ENCODE data around the gene ZNF76.
"Not testable (repeated sequence)": the region's sequence is repeated elsewhere in the genome, so short reads cannot be mapped to it uniquely, and the experiment has no call there.

ZNF76 gene

DNA sequence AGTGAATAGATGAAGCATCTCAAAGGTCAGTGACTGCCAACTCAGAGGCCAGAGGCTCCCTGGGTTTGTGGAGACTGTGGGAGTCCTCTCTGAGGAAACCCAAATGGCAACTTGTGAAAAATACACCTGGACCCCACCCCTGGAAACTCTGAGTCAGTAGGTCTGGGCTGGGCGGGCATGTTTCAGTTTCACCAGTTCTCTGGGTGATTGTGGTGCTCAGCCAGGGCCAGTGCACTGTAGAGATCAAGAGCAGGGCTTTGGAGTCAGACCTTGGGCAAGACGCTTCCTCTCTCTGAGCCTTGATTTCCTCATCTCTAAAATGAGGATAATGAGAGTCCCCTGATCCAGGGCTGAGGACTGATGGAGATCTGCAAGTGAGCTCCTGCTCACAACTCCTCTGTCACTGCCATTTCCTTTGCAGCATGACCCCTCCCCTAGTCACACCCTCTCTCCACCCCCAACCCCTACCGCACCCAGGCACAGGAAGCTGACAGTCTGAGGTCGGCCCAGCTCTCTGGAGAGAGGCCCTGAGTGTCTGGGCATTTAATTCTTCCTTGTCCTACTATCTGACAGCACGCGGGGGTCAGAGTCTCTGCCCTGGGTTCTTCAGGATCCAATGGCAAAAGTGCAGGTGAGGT, 43.2 kb downstream of the ZNF76 start:
- no peak for DNase-seq

DNA sequence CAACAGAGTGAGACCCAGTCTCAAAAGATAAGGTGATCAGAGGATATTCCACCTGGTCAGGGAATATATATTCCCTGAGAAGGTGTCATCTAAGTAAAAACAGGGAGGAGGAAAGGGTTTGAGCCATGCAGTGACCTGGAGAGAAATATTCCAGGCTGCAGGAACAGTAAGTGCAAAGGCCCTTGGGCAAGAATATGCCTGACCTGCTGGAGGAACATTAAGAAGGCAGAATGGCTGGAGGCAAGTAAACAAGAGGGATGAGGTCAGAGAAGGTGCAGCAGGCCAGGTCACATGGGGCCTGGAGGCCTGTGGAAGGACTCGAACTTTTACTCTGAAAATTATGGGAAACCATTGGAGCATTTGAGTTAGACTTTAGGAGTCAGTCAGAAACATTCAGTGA, 44.8 kb downstream of the ZNF76 start:
- no peak for DNase-seq

DNA sequence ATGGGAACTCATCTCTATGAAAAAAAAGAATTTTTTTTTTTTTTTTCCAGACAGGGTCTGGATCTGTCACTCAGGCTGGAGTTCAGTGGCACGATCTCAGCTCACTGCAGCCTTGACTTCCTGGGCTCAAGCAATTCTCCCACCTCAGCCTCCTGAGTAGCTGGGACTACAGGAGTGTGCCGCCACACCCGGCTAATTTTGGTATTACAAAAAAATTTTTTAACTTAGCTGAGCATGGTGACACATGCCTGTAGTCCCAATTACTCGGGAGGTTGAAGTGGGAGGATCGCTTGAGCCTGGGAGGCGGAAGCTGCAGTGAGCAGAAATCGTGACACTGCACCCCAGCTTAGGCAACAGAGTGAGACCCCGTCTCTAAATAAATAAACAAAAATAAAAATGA, 45.6 kb downstream of the ZNF76 start:
- no peak for DNase-seq

DNA sequence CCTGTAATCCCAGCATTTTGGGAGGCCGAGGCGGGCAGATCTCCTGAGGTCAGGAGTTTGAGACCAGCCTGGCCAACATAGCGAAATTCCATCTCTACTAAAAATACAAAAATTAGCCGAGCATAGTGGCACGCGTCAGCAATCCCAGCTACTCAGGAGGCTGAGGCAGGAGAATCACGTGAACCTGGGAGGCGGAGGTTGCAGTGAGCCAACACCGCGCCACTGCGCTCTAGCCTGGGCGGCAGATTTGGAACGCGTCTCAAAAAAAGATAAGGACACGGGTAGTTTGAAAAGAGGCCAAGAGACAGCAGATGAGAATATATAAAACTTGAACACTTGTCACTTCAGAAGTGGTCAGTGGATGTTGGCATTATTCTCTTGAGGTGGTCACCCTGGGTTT, 47.6 kb downstream of the ZNF76 start:
- DNase-seq = not testable (repeated sequence)

DNA sequence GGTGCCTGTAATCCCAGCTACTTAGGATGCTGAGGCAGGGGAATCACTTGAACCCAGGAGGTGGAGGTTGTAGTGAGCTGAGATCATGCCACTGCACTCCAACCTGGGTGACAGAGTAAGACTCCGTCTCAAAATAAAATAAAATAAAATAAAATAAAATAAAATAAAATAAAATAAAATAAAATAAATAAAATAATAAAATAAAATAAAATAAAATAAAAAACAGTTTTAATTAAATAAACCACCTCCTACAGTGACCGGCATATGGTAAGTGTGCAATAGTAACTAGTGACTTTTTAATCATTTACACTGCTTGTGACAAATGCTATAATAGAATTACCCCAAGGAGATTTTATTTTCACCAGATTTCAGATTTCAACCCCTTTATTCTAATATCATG, 49.0 kb downstream of the ZNF76 start:
- not testable (repeated sequence) for DNase-seq

DNA sequence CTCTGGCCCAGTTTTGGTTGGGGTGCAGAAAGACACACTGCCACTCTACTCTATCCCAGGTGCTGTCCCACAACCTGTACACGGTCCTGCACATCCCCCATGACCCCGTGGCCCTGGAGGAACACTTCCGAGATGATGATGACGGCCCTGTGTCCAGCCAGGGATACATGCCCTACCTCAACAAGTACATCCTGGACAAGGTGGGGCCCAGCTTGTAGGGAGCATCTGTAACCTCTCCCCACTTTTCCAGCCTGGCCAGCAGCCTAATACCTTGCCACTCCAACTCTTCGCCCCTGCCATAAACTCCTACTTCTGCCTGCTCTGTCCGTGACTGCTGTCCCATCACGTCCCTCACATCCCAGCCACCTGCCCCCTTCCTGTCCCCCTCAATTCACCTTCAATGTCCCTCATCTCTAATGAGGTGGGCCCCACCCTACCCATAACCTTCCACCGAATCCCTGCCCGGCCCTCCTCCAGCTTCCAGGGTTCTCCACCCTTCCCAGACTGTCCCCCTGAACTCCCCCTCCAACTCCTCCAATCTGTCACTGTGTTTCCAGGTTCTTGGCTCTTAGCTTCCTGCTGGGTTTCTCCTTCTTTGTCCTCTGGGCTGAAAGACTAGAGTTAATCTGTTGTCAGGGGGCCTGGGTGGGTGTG, 50.2 kb downstream of the ZNF76 start:
- no peak for DNase-seq

DNA sequence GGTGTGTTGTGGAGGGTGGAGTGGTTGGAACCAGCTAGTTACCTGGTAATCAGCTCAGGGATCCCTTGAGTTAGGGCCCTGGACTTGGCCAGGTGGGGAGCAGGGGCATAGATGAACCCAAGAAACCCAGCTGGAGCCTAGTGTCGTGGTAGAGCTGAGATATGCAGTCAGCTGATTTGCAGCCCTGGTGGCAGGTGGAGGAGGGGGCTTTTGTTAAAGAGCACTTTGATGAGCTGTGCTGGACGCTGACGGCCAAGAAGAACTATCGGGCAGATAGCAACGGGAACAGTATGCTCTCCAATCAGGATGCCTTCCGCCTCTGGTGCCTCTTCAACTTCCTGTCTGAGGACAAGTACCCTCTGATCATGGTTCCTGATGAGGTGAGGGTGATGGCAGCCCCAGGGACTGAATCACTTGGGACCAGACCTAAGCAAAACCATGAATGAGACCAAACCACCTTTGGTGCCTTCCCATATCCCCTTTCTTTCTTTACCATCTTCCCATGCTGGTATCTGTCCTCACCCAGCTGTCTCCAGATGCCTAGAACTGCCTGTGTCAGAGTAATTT, 50.8 kb downstream of the ZNF76 start:
- DNase-seq = no peak

DNA sequence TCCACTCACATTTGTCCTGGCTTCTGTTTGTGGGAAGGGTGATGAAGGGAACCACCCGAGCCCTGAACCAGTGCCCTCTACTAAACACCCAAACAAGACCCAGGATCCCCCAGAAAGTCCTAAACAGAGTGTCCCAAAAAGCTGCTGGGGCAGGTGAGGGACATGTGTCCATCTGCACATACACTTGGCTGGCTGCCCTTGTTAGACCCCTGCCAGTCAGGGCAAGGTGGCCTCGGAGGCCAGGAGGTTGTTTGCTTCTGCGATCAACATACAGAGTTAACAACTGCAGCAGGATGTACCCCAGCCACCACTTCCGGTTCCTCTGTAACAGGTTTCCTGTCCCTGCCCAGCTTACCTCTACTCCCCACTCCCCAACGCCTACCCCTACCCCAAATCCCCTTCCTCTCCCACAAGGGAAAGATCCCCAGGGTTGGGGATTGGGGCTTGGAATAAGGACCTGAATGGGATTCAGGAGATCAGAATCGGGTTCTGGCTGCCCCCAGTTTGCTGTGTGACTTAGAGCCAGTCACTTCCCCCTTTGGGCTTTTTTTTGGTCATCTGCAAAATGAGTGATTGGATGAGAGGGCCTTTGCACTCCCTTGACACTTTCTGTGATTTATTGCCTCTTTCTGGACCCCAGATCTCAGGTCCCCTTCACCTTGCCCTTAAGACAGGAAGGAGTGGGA, 52.0 kb downstream of the ZNF76 start:
- no peak for DNase-seq

DNA sequence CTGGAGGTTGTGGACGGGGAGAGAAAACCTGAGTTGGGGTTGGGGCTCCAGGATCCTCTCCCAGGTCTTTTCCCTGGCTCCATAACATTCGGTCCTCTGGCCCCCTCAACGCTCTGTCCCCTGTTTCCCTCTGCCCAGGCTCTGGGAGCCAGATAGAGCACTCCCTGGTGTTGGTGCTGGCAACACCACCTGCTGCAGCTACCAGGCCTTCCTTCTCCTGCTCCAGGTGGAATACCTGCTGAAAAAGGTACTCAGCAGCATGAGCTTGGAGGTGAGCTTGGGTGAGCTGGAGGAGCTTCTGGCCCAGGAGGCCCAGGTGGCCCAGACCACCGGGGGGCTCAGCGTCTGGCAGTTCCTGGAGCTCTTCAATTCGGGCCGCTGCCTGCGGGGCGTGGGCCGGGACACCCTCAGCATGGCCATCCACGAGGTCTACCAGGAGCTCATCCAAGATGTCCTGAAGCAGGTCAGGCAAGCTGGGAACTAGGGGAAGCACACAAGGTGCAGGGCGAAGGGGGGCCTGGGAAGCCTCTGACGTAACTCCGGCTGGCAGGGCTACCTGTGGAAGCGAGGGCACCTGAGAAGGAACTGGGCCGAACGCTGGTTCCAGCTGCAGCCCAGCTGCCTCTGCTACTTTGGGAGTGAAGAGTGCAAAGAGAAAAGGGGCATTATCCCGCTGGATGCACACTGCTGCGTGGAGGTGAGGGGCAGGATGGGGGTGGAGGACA, 52.7 kb downstream of the ZNF76 start:
- no peak for DNase-seq

DNA sequence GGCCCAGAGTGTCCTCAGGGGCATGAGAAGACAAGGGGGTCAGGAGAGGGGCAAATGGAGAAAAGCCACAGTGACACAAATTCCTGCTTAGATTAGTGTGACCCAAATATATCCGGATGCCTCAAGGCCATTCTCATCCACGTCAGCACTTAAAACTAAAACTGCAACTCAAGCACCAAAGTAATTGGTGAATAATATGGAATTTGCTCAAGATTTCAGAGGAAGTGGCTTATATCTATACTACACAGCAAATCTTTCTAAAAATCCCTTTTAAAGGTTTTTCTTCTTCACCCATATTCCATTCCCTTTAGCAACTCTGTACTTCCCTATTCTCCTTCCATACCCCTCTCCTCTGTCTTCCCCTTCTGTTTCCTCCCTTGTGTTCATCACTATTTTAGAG, 53.3 kb downstream of the ZNF76 start:
- no peak for DNase-seq

DNA sequence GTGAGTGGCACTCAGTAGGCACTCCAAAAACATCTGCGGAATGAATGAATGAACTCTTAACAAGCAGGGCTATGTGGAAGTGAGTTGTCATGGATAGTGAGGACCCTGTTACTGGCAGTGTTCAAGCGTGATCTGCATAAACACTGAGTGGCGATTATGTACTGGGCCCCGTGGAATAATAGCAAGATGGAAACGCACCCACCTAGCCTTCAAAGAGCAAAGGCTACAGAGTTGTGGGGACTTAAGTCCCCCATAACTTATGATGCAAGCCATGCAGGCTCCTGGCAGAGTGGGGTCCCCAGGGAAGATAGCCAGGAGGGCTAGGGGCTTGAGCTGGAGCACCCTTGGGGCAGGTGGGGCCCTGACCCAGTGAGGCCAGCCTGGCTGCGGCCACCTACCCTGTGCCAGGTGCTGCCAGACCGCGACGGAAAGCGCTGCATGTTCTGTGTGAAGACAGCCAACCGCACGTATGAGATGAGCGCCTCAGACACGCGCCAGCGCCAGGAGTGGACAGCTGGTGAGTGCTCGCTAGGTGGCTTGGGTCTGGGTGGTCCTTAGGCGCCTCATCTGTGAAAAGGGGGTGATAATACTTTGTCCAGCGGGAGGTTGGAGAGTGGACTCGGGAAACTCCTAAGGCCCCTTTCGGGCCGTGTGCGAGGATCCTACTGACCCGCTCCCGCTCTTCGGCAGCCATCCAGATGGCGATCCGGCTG, 58.1 kb downstream of the ZNF76 start:
- peak; percentile 36 for DNase-seq

DNA sequence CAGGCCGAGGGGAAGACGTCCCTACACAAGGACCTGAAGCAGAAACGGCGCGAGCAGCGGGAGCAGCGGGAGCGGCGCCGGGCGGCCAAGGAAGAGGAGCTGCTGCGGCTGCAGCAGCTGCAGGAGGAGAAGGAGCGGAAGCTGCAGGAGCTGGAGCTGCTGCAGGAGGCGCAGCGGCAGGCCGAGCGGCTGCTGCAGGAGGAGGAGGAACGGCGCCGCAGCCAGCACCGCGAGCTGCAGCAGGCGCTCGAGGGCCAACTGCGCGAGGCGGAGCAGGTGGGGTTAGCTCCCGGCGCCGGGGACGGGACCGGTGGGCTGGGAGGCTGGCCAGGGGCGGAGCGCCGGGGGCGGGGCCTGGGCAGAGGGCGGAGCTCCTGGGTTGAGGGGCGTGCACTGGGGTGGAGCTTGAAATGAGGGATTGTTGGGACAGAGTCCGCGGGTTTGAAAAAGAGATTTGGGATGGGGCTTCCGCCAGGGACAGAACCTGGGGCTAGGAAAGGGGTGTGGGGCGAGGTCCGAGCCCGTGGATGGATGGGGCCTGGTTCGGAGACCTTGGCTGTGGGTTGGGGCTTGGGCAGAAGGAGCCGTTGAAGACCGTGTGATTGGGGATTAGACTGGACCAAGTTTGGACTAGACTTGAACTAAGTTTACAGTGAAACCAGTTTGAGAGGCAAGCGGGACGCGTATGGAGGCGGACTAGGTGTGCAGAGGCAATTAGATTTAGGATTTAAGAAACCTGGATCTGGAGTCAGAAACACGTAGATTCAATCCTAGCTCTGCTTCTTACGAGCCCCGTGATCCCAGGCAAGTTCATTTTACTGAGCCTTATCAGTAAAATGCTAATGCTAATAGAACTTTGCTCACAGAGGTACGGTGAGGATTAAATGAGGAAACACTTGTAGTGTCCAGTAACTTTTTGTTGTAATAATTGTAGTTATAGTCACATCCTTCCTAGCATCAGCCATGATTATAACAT, 58.9 kb downstream of the ZNF76 start:
- peak; percentile 92 for DNase-seq

DNA sequence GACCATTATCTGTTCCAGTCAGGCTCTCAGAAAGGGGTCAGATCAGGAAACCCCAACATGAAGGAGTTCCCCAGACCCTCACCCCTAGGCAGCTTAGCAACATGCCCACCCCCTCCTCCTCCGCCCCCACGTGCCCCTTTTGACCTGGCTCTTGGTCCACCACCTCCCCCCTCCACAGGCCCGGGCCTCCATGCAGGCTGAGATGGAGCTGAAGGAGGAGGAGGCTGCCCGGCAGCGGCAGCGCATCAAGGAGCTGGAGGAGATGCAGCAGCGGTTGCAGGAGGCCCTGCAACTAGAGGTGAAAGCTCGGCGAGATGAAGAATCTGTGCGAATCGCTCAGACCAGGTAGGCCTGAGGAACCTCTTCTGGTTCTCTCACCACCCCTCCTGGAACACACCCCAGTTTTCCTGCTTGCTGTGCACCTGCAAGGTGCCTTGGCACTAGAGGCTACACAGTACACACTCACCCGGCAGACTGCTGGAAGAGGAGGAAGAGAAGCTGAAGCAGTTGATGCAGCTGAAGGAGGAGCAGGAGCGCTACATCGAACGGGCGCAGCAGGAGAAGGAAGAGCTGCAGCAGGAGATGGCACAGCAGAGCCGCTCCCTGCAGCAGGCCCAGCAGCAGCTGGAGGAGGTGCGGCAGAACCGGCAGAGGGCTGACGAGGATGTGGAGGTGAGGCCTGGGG, 60.0 kb downstream of the ZNF76 start:
- DNase-seq = no peak

DNA sequence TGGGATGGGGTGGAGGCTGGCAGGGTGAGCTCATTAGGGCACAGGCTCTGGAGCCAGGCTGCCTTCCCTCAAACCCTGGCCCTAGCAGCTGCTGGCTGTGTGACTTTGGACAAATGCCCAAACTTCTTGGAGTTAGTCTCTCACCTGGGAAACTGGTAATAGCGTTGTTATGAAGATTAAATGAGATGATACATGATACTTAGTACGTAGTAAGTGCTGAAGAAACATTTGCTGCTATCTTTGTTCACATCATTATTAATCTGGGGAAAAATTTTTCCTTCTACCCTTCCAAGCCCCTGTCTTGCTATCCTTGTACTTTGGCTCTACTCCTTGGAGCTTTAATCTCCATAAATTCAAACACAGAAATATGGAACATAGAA, 60.5 kb downstream of the ZNF76 start:
- no peak for DNase-seq

DNA sequence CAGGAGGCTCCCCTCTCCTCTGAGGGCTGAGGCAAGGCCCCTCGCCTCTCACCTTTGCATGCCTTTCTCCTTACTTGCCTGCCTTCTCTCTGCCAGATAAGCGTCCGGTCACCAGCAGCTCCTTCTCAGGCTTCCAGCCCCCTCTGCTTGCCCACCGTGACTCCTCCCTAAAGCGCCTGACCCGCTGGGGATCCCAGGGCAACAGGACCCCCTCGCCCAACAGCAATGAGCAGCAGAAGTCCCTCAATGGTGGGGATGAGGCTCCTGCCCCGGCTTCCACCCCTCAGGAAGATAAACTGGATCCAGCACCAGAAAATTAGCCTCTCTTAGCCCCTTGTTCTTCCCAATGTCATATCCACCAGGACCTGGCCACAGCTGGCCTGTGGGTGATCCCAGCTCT, 61.6 kb downstream of the ZNF76 start:
- no peak for DNase-seq

DNA sequence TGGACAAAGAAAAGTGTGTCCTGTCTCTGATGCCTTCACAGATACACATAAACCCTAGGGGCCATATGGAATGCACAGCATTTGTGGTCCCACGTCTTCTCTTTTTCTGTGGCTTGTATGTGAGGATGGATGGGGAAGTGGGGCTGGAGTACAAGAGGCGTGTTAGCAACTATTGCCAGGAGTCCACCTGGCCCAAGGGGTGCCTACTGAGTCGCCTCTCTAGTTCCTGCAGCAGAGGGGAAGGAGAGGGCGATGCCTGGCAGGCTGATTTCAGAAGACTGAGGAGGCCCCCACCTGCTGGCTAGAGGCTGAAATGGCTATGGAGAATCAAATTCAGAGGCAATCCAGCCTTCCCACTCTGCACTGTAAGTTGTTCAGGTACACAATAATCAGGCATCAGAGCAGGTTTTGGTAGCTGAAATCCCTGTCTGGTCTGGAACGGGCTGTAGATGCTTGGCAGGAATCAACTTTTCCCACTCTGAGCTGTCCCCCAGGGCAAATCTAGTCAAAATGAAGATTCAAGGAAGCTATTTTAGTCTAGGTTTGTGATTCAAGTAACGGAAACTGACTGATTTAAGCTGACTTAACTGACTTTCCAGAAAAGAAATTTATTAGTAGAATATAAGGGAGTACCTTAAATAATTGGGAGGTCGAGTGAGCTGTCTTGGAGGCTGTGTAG, 68.0 kb downstream of the ZNF76 start:
- peak; percentile 6 for DNase-seq

DNA sequence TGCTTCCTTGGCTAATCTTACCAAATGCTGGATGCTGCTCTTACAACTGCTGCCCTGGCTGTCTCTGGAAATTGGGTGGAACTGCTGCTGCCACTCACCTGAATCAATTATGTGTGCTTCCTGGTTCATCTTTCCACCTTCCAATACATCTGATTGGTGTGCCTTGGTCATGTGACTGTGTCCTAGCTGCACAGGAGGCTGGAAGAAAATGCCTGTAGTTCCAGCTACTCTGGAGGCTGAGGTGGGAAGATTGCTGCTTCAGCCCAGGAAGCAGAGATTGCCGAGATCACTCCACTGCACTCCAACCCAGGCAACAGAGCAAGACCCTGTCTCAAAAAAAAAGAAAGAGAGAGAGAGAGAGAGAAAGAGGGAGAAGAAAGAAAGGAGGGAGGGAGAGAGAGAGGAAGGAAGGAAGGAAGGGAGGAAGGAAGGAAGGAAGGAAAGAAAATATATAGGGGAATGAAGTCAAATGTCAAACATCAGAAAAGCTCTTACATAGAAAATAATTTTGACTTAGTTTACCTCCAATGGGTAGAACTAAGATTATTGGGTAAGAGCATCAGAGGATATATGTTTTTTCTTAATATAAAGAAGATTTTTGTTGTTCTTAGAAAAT, 68.7 kb downstream of the ZNF76 start:
- no peak for DNase-seq

DNA sequence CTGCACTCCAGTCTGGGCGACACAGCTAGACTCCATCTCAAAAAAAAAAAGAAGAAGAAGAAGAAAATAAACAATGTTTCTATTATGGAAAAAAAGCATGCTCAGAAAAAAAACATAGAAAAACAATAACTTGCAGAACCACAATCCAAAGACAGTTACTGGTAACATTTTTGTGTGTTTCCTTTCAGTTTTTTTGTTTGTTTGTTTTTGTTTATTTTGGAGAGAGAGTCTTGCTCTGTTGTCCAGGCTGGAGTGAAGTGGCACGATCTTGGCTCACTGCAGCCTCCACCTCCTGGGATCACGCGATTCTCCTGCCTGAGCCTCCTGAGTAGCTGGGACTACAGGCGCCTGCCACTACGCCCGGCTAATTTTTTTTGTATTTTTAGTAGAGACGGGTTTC, 69.4 kb downstream of the ZNF76 start:
- DNase-seq = not testable (repeated sequence)

DNA sequence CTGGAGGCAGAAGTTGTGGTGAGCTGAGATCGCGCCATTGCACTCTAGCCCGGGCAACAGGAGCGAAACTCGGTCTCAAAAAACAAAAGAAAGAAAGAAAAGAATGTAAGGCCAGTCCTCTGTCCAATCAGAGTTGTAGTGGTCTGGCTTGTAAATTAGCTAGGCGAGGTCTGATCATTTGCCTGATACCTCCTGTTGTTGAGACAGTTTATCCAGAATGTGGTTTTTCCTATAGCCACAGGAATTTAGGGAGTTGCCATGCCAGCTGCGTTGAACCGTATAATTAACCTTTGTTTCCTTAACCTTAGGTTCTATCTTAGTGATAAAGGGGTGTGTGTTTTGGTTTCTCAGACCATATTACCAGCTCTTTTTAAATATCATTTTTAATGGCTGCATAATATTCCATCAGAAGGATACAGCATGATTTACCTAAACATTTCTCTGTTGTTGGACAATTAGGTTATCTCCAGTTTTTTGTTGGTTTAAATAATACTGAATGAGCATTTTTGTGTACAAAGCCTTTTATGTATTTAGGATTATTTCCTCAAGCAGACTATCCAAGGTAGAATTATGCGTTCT, 71.1 kb downstream of the ZNF76 start:
- DNase-seq = no peak
